ENCODE measurements around the gene MAGI2. TPM values are rescaled to one million over a fixed set of nuclear protein-coding genes. Genes with fewer than 3 reads are reported as not detected.

Gene MAGI2
- total RNA-seq, 1 donor from 2014 or later: 2.5 TPM

GRCh38 chr7:79304711-79305110 lies 148.8 kb downstream of the MAGI2 start:
- DNase-seq (ENCODE audit: low read depth): no peak
- no peak for TF ChIP-seq CTCF (IDR thresholded peaks at IDR 0.05; ENCODE audit: insufficient read depth, low read length, poor library complexity, severe bottlenecking)

GRCh38 chr7:79302293-79302692 lies 151.2 kb downstream of the MAGI2 start:
- TF ChIP-seq CTCF (IDR thresholded peaks at IDR 0.05; ENCODE audit: insufficient read depth, low read length, poor library complexity, severe bottlenecking): no peak
- no peak for DNase-seq (ENCODE audit: low read depth)
- Histone ChIP-seq H3K27me3 (ENCODE audit: control insufficient read depth, insufficient read depth, low read length) (no peaks in the 10 kb centered on the region), H3K4me3 (ENCODE audit: low read depth, low read length) (no peak overlapping the region), H3K36me3 (ENCODE audit: control insufficient read depth, insufficient read depth, low read length) (no peaks in the 10 kb centered on the region)

More at GRCh38 chr7:79304711-79305110, 148.8 kb downstream of the MAGI2 start:
- Histone ChIP-seq H3K4me3 (ENCODE audit: low read depth, low read length) (no peak overlapping the region), H3K27me3 (ENCODE audit: control insufficient read depth, insufficient read depth, low read length) (no peaks in the 10 kb centered on the region), H3K36me3 (ENCODE audit: control insufficient read depth, insufficient read depth, low read length) (no peaks in the 10 kb centered on the region)

GRCh38 chr7:79301419-79301818 lies 152.0 kb downstream of the MAGI2 start:
- Histone ChIP-seq H3K36me3 (ENCODE audit: control insufficient read depth, insufficient read depth, low read length) (no peaks in the 10 kb centered on the region), H3K4me3 (ENCODE audit: low read depth, low read length) (no peak overlapping the region), H3K27me3 (ENCODE audit: control insufficient read depth, insufficient read depth, low read length) (no peaks in the 10 kb centered on the region)
- no peak for DNase-seq (ENCODE audit: low read depth)
- TF ChIP-seq CTCF (IDR thresholded peaks at IDR 0.05; ENCODE audit: insufficient read depth, low read length, poor library complexity, severe bottlenecking): no peak

GRCh38 chr7:79300573-79300972 lies 152.9 kb downstream of the MAGI2 start:
- Histone ChIP-seq H3K4me3 (ENCODE audit: low read depth, low read length) (no peak overlapping the region), H3K27me3 (ENCODE audit: control insufficient read depth, insufficient read depth, low read length) (no peaks in the 10 kb centered on the region), H3K36me3 (ENCODE audit: control insufficient read depth, insufficient read depth, low read length) (no peaks in the 10 kb centered on the region)
- no peak for TF ChIP-seq CTCF (IDR thresholded peaks at IDR 0.05; ENCODE audit: insufficient read depth, low read length, poor library complexity, severe bottlenecking)
- no peak for DNase-seq (ENCODE audit: low read depth)

GRCh38 chr7:79298145-79298760 lies 155.2 kb downstream of the MAGI2 start:
- no peaks in the 10 kb centered on the region for H3K36me3 ChIP-seq (ENCODE audit: control insufficient read depth, insufficient read depth, low read length)
- TF ChIP-seq CTCF (IDR thresholded peaks at IDR 0.05; ENCODE audit: insufficient read depth, low read length, poor library complexity, severe bottlenecking): peak; percentile 77
- peak; percentile 16 for DNase-seq (ENCODE audit: low read depth)
- no peak overlapping the region for H3K4me3 ChIP-seq (ENCODE audit: low read depth, low read length)
- no peaks in the 10 kb centered on the region for H3K27me3 ChIP-seq (ENCODE audit: control insufficient read depth, insufficient read depth, low read length)

Data from kidney epithelial cell (primary cell).